SKM-1 treated with dmso at 0.1 percent for 144 hours (cell line): ENCODE results near the gene TMEM52.
"Not testable (repeated sequence)": the region's sequence is repeated elsewhere in the genome, so short reads cannot be mapped to it uniquely, and the experiment has no call there.

Experiments used
- DNase-seq: peaks from one replicate; lab custom pipeline; 2025; ENCODE audit not compliant: unreplicated experiment; lab: John Stamatoyannopoulos, UW

The TMEM52 gene

DNA sequence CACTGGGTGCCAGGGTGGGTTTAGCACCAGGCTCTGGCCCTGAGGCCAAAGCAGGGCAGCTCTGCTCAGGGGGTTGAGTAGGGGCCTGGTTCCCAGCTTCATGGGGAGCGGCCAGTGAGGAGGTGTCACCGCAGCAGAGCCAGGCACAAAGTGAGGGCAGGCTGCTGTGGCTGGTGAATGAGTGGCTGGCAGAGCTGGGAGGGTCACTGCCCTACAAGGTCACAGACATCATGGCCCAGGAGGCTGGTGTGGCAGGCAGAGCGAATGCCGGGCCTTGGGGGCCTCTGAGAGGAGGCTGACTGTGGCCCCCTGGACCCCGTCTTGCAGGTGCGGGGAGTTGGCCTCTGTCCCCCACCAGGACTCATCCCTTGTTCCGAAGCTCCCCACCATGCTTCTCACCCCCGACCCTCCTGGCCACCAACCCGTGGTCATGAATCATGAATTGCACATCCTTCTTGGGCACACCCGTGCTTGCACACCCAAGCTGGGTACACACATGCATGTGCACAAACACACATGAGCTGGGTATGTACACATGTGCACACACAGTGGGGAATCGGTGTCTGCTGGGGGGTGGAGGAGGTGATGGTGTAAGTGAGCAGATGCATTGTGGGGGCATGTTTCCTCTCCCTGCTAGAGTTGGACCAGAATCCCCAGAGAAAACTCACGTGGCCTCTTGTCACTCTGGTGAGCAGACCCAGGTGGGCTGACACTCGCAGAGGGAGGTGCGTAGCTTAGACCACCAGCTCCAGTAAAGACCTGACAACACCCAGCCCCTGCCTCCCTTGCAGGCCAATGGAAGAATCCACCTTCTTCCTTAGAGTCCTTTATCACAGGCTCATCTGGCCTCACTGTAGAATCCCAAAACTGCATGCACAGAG, 23.4 kb downstream of the TMEM52 start:
- no peak for DNase-seq

- no peak for DNase-seq
Observed at GRCh38 chr1:1895060-1895418, 24.0 kb downstream of the TMEM52 start.

- DNase-seq, result no peak
Observed at GRCh38 chr1:1894354-1895059, 24.6 kb downstream of the TMEM52 start.

DNA sequence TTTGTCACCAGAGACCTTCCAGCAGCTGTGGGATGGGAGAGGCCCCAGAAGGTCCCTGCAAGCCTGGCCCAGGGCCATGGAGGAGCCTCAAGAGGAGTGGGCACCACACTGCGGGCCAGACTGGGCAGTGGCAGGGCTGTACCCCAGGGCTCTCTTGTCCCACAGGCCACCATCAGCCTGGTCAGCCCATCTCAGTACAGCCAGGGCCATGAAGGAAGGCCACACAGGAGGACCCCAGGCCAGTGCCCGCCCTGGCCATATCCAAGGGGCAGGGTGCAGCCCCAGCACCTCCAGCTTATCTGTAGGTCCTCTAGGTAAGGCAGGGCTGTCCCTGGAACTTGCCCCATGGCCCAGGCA, 25.1 kb downstream of the TMEM52 start:
- no peak for DNase-seq

GRCh38 chr1:1893291-1893985, 25.6 kb downstream of the TMEM52 start:
- no peak for DNase-seq

GRCh38 chr1:1892763-1893120, 26.3 kb downstream of the TMEM52 start:
- DNase-seq, result no peak

- DNase-seq, result no peak
Observed at GRCh38 chr1:1892079-1892762, 26.9 kb downstream of the TMEM52 start.

DNA sequence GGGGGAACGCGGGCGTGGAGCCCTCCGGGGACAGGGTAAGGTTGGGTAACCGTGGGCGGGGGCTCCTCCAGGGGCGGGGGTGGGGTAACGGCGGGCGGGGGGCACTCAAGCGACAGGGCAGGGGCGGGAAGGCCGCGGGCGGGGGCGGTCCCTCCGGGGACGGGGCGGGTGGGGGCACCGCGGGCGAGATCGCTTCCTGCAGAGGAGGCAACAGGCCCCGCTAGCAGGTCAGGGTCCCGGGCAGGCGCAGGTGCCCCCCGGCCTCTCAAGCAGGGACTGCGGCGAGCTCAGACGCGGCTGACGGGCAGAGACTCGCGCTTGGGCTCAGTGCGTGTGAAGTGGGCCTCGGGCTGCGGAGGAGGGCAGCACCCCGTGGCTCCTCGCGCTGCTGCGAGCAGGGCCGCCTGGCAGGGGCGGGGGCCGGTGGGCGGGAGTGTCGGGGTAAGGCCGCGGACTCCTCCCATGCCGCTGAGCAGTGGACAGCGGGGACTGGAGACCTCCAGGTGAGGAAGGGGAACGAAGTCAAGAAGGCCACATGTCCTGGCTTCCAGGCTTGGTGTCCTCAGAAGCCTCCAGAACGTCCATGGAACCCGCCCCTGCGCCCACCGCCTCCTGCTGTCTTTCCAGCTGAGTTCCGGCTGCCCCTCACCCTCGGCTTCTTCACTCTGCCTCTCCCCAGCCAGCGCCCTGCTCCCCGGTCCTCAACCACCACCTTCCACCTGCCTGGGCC, 27.6 kb downstream of the TMEM52 start:
- DNase-seq, result peak; percentile 28

- peak; percentile 77 for DNase-seq
Observed at GRCh38 chr1:1890506-1891348, 28.4 kb downstream of the TMEM52 start, which contains the start of gene GNB1. Gene GNB1, minus strand, starts transcription at chr1:1891087. Its CDS starts 65,634 bp downstream, at chr1:1825453.

GRCh38 chr1:1889847-1890505, 29.1 kb downstream of the TMEM52 start:
- peak; percentile 79 for DNase-seq

DNA sequence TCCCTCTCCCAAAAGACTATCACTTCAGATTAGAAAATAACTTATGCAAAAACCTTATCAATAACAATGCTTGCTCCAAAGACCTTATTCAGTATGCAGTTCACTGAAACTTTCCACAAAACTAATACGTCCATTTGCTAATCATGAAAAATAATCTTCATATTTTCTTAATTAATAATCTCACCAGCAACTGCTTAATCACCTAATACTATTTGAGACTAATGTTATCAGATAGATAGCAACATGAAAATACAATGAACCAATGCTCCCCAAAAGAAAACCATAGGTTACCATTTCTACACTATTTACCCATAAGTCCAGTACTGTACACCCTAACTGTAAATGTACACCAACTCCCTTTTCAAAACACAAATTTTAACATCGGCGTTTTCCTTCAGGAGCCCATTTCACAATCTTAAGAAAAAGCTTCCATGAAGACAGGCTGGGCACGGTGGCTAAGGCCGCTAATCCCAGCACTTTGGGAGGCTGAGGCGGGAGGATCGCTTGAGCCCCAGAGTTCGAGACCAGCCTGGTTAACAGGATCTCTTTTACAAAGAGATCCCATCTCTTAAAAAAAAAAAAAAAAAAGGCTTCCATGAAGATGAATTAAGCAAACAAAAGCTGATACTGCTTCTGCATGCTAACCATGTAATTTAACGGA, 29.9 kb downstream of the TMEM52 start:
- no peak for DNase-seq

GRCh38 chr1:1883890-1884289, 35.2 kb downstream of the TMEM52 start:
- not testable (repeated sequence) for DNase-seq

- no peak for DNase-seq
Observed at GRCh38 chr1:1883092-1883873, 35.8 kb downstream of the TMEM52 start.

DNA sequence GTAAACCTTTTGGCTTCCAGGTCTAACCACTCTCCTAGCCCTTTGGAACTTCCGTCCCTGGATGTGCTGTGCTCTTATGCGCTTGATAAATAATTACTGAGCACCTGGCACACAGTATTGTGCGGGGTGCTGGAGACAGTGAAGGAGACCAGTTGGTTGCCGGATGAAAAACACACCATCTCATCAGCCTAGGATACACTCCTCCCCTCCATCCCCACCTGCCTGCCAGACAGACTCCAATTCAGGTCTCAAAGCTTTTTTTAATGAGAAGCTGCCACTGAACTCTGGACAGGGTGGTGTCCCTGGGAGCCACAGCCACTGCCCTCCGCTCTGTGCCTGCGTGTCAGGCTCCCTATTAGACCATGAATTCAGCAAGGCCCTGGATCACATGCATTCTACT, 37.4 kb downstream of the TMEM52 start:
- DNase-seq, result no peak

DNA sequence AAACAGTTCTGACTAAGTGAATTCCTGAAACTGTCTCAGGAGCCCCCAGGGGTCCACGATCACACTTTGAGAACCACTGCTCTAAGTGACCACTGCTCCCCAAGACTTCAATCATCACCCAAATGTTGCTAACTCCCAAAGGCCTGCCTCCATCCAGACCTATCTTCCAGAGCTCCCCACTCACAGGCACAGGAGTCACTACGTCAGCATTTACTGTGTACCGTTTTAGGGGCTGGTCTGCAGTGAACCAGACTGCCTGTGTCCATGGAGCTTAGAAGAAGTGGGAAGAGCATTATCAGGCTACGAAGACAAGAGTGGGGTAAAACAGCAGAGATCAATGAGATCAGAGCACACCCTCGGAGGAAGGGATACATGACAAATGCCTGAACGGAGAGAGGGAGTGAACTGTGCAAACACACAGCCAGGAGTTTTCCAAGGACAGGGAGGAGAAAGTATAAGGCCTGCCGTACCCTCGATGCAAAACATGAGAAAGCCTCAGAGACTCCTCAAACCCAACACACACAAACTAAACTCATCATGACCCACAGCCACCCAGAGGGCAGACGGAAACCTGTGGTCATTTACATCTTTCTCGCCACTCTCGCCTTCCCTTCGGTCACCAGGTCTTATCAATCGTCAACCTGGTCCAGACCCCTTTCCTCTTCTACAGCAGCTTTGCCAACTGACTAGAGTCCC, 38.3 kb downstream of the TMEM52 start:
- DNase-seq, result no peak

GRCh38 chr1:1879942-1880341, 39.1 kb downstream of the TMEM52 start:
- no peak for DNase-seq

DNA sequence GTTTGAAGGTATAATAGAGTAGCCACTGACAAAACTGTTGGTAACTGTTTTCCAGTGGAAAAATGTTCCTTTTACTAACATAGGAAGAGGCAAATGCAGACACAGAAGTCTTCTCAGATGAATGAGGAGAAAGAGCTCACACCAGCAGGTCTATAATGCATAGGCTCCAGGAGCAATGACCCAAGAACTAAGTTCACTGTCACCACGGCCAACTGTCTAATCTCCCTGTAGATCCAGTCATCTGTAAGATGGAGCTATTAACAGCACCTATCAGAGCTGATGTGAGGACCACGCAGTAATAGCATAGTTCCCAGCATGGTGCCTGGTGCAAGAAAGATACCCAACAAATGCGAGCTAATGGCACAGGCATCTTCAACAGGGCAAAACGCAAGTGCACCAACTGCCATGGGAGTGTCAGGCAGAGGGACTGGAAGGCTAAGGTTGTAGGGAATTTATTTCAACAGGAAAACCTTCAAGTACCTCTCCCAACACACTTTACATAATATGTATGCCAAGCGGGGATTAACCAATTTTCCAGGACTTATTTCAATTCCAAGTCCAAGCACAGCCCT, 41.1 kb downstream of the TMEM52 start:
- DNase-seq, result no peak
